HCT116 (cell line): ENCODE data around the gene SERPIND1. TPM values are rescaled to one million over a fixed set of nuclear protein-coding genes. Genes with fewer than 3 reads are reported as not detected.

Experiments used
- ATAC-seq: fragments of 200-7000 bp; cut with Tn5 transposase; 2 replicates; pipeline ENCODE4 v1.9.1; 2020; ENCODE audit warnings: mild to moderate bottlenecking, moderate library complexity
- BruUV-seq: library from RNA; stranded (reverse); fragments of 400-500 nt; replicated peaks from 2 replicates; lab custom pipeline; 2021; lab: Mats Ljungman, UMichigan
- CTCF ChIA-PET: fragments of 300-600 bp; sonication (Branson Sonifier 250); formaldehyde crosslinking; loops from one replicate; lab custom pipeline; 2021; ENCODE audit warnings: antibody characterized with exemption; lab: Charles Lee
- POLR2A ChIA-PET: fragments of 300-600, 350-600 bp; sonication (Branson Sonifier 250); formaldehyde crosslinking; loops from one replicate; lab custom pipeline; 2021; ENCODE audit warnings: antibody characterized with exemption; lab: Charles Lee
- RAD21 ChIA-PET, 2 experiments: fragments of 300-600 bp; sonication (Branson Sonifier 250); formaldehyde crosslinking; loops; one replicate each; lab custom pipeline; 2023; ENCODE audit warnings: low total read pairs in 2 of 2; ENCODE audit not compliant: uncharacterized antibody in 2 of 2, unreplicated experiment in 2 of 2, low non-redundant PET in 1 of 2; lab: Charles Lee
- DNase-seq: peaks from one replicate; pipeline ENCODE4 v3.0.0-alpha.2; 2010; ENCODE audit warnings: low read depth, low spot score
- H2AFZ ChIP-seq: fragments of 200-600 bp; shearing (Covaris generic), sonication (generic); 2 replicates; pipeline ENCODE4 v1.6.1; 2017; ENCODE audit warnings: low read depth, mixed run types, mixed read lengths, antibody characterized with exemption, low read length; ENCODE audit not compliant: poor library complexity, severe bottlenecking
- H3K27ac ChIP-seq: 2 replicates; pipeline ENCODE4 v1.5.1; 2012; ENCODE audit warnings: low read depth, low read length
- H3K27me3 ChIP-seq: fragments of 200-600 bp; sonication (generic); 2 replicates; pipeline ENCODE4 v1.6.1; 2016; ENCODE audit warnings: mixed run types, low read length, mixed read lengths; ENCODE audit not compliant: insufficient read depth
- H3K36me3 ChIP-seq, 2 experiments: fragments of 200-500 bp in 1 of 2; fragments of 200-600 bp in 1 of 2; sonication (Bioruptor generic) in 1 of 2; sonication (generic) in 1 of 2; 2 replicates each; pipeline versions ENCODE4 v1.5.1 to v1.6.1; 2014 to 2016; ENCODE audit warnings: low read length in 2 of 2, inconsistent platforms in 1 of 2, mixed read lengths in 1 of 2, mixed run types in 1 of 2; ENCODE audit not compliant: insufficient read depth in 2 of 2, control insufficient read depth in 1 of 2
- H3K4me1 ChIP-seq, 2 experiments: fragments of 200-600 bp in 1 of 2; sonication (generic) in 1 of 2; 2 replicates each; pipeline versions ENCODE4 v1.5.1 to v1.6.1; 2012 to 2017; ENCODE audit warnings: low read length in 2 of 2, inconsistent platforms in 1 of 2, mild to moderate bottlenecking in 1 of 2, mixed read lengths in 1 of 2, mixed run types in 1 of 2, moderate library complexity in 1 of 2; ENCODE audit not compliant: insufficient read depth in 2 of 2, control insufficient read depth in 1 of 2
- H3K4me2 ChIP-seq: fragments of 200-600 bp; sonication (generic); 2 replicates; pipeline ENCODE4 v1.6.1; 2017; ENCODE audit warnings: mixed run types, low read length, mixed read lengths
- H3K4me3 ChIP-seq, 2 experiments: fragments of 200-600 bp in 1 of 2; sonication (generic) in 1 of 2; replicated peaks in 1 of 2; 2 replicates each; pipeline ENCODE4 v1.5.1; 2011 to 2016; ENCODE audit warnings: low read length in 2 of 2, control low read depth in 1 of 2, low read depth in 1 of 2, mild to moderate bottlenecking in 1 of 2, mixed read lengths in 1 of 2, mixed run types in 1 of 2
- H3K79me2 ChIP-seq: fragments of 200-600 bp; sonication (generic); 2 replicates; pipeline ENCODE4 v1.6.1; 2017; ENCODE audit warnings: mild to moderate bottlenecking, mixed run types, low read length, moderate library complexity, mixed read lengths; ENCODE audit not compliant: insufficient read depth
- H3K9ac ChIP-seq: fragments of 200-600 bp; sonication (generic); 2 replicates; pipeline ENCODE4 v1.6.1; 2016; ENCODE audit warnings: low read length, mixed read lengths
- H3K9me2 ChIP-seq: fragments of 200-600 bp; sonication (generic), shearing (Covaris generic); 2 replicates; pipeline ENCODE4 v1.6.1; 2017; ENCODE audit warnings: mixed run types, mild to moderate bottlenecking, moderate library complexity; ENCODE audit not compliant: insufficient read depth
- H3K9me3 ChIP-seq, 2 experiments: fragments of 200-500 bp in 1 of 2; fragments of 200-600 bp in 1 of 2; sonication (Bioruptor generic) in 1 of 2; sonication (generic) in 1 of 2; 2 replicates each; pipeline ENCODE4 v1.6.1; 2014 to 2017; ENCODE audit warnings: low read length in 2 of 2, mixed read lengths in 2 of 2, inconsistent platforms in 1 of 2, low read depth in 1 of 2, mild to moderate bottlenecking in 1 of 2, mixed run types in 1 of 2, moderate library complexity in 1 of 2; ENCODE audit not compliant: control insufficient read depth in 1 of 2, insufficient read depth in 1 of 2
- H4K20me1 ChIP-seq: fragments of 200-600 bp; sonication (generic), shearing (Covaris generic); 2 replicates; pipeline ENCODE4 v1.6.1; 2017; ENCODE audit warnings: mixed run types, mild to moderate bottlenecking, moderate library complexity; ENCODE audit not compliant: insufficient read depth
- ATF3 ChIP-seq: IDR thresholded peaks from 2 replicates; pipeline ENCODE4 v1.6.1; 2012
- CBX3 ChIP-seq: IDR thresholded peaks from 2 replicates; pipeline ENCODE4 v1.6.1; 2012; ENCODE audit warnings: low read depth
- CTCF ChIP-seq, 3 experiments: fragments of 200-600 bp in 1 of 3; sonication (generic) in 1 of 3; IDR thresholded peaks in 2 of 3; conservative IDR thresholded peaks in 1 of 3; 2 replicates each; pipeline ENCODE4 v1.5.1; 2012 to 2017; ENCODE audit warnings: low read depth in 2 of 3, low read length in 2 of 3, antibody characterized with exemption in 1 of 3, borderline replicate concordance in 1 of 3, control low read depth in 1 of 3, mild to moderate bottlenecking in 1 of 3, mixed read lengths in 1 of 3, mixed run types in 1 of 3, moderate library complexity in 1 of 3; ENCODE audit not compliant: insufficient read depth in 1 of 3
- EZH2 ChIP-seq: fragments of 200-600 bp; sonication (generic); IDR thresholded peaks from 2 replicates; pipeline ENCODE4 v1.6.1; 2017; ENCODE audit warnings: antibody characterized with exemption, mixed run types
- EZH2phosphoT487 ChIP-seq: fragments of 200-600 bp; IDR thresholded peaks from 2 replicates; pipeline ENCODE4 v1.6.1; 2018; ENCODE audit warnings: antibody characterized with exemption, borderline replicate concordance
- JUND ChIP-seq: IDR thresholded peaks from 2 replicates; pipeline ENCODE4 v1.6.1; 2012
- POLR2A ChIP-seq: IDR thresholded peaks from 2 replicates; pipeline ENCODE4 v1.7.0; 2011; ENCODE audit warnings: borderline replicate concordance; ENCODE audit not compliant: insufficient read depth, insufficient read length; ENCODE audit errors: extremely low read depth
- RAD21 ChIP-seq: IDR thresholded peaks from 2 replicates; pipeline ENCODE4 v1.6.1; 2012; ENCODE audit warnings: low read depth, mild to moderate bottlenecking
- TCF7L2 ChIP-seq: IDR thresholded peaks from 2 replicates; pipeline ENCODE4 v1.7.0; 2011; ENCODE audit warnings: borderline replicate concordance, inconsistent platforms; ENCODE audit not compliant: insufficient read depth, insufficient read length; ENCODE audit errors: extremely low read depth
- ZNF274 ChIP-seq: fragments of 200-500 bp; sonication (Bioruptor generic); IDR thresholded peaks from 2 replicates; pipeline ENCODE4 v1.6.1; 2014; ENCODE audit warnings: mild to moderate bottlenecking, low read depth, low read length, inconsistent platforms
- intact Hi-C: fragments of 100-400 bp; cut with micrococcal nuclease; formaldehyde crosslinking; loops from 2 replicates; pipeline ENCODE4 v1.10.0; 2022
- total RNA-seq: library from RNA; stranded (reverse); gene quantifications from one replicate; pipeline ENCODE4 v1.2.1, GENCODE V29; 2021; ENCODE audit not compliant: unreplicated experiment

Gene SERPIND1
- total RNA-seq, 1 experiment from 2014 or later: 0.25 TPM

- Histone ChIP-seq H3K9me2 (no peaks in the 10 kb centered on the region), H3K27me3 (no peaks in the 10 kb centered on the region), H2AFZ (no peak overlapping the region), H3K4me3 (no peak overlapping the region), H4K20me1 (no peaks in the 10 kb centered on the region), H3K36me3 (peaks cover 11 to 24% of the 10 kb centered on the region in 2 experiments; a peak in 3 of 4 replicates), H3K4me1 (peaks cover 10 to 23% of the 10 kb centered on the region in 2 experiments), H3K79me2 (no peaks in the 10 kb centered on the region), H3K4me2 (no peak overlapping the region), H3K27ac (no peak overlapping the region), H3K9me3 (no peaks in the 10 kb centered on the region), H3K9ac (no peak overlapping the region)
- no peak for ATAC-seq
- no peak for DNase-seq
- RAD21 ChIA-PET: interaction anchor here in 1 of 2 experiments (1.0 kb wide), 1 partner anchor 81 kb away, joined by 5 read pairs; no protein-coding TSS in a partner anchor
- CTCF ChIA-PET: interaction anchor here (0.8 to 1.7 kb wide), 5 partner anchors 21 to 198 kb away, joined by 3 to 8 read pairs (median 5); partner anchors contain the start of gene THAP7
- TF ChIP-seq JUND: no peak
- TF ChIP-seq EZH2: no peak
- no peak for TF ChIP-seq EZH2phosphoT487
- no peak for TF ChIP-seq CBX3
- TF ChIP-seq ATF3: no peak
- TF ChIP-seq RAD21: no peak
- TF ChIP-seq POLR2A: no peak
- no peak for TF ChIP-seq CTCF (IDR thresholded peaks at IDR 0.05 in 2 of 3, conservative IDR thresholded peaks at IDR 0.05 in 1 of 3; ENCODE audit: borderline replicate concordance in 1 of 3, insufficient read depth in 1 of 3, low read depth in 2 of 3, low read length in 2 of 3)
- TF ChIP-seq ZNF274: no peak
- TF ChIP-seq TCF7L2: no peak
- intact Hi-C loops: loop anchor here (5.0 kb wide), 1 partner anchor 178 kb away; the partner anchor contains the start of gene LZTR1
- BruUV-seq: no TSS peak
- POLR2A ChIA-PET: no interaction called here
Observed at GRCh38 chr22:20804650-20805049, 30.7 kb downstream of the SERPIND1 start.
